Panc1 (cell line): ENCODE results near the gene RUSC1. TPM values are rescaled to one million over a fixed set of nuclear protein-coding genes. Genes with fewer than 3 reads are reported as not detected.
"Not testable (repeated sequence)": the region's sequence is repeated elsewhere in the genome, so short reads cannot be mapped to it uniquely, and the experiment has no call there.

Experiments
- ATAC-seq: fragments of 200-7000 bp; cut with Tn5 transposase; 2 replicates; pipeline ENCODE4 v1.9.1; 2020; ENCODE audit warnings: mild to moderate bottlenecking, moderate library complexity
- BruUV-seq: library from RNA; stranded (reverse); fragments of 400-500 nt; replicated peaks from 2 replicates; lab custom pipeline; 2021; lab: Mats Ljungman, UMichigan
- CTCF ChIA-PET: fragments of 300-600 bp; sonication (Branson Sonifier 250); formaldehyde crosslinking; loops from one replicate; lab custom pipeline; 2022; ENCODE audit warnings: antibody characterized with exemption; lab: Charles Lee
- POLR2A ChIA-PET: fragments of 300-600 bp; sonication (Branson Sonifier 250); formaldehyde crosslinking; loops from one replicate; lab custom pipeline; 2022; ENCODE audit warnings: antibody characterized with exemption; lab: Charles Lee
- DNase-seq: peaks from one replicate; pipeline ENCODE4 v3.0.0-alpha.2; 2010; ENCODE audit warnings: low read depth, low spot score
- H3K27ac ChIP-seq: 2 replicates; pipeline ENCODE4 v1.5.1; 2011; ENCODE audit warnings: mild to moderate bottlenecking, low read length, inconsistent platforms
- H3K27me3 ChIP-seq: fragments of 200-500 bp; sonication (Bioruptor generic); 2 replicates; pipeline ENCODE4 v1.6.0; 2014; ENCODE audit warnings: low read length, inconsistent platforms; ENCODE audit not compliant: control insufficient read depth, insufficient read depth
- H3K36me3 ChIP-seq: fragments of 200-500 bp; sonication (Bioruptor generic); 2 replicates; pipeline ENCODE4 v1.5.1; 2014; ENCODE audit warnings: inconsistent platforms, mild to moderate bottlenecking, low read length, moderate library complexity; ENCODE audit not compliant: control insufficient read depth, insufficient read depth
- H3K4me1 ChIP-seq: 2 replicates; pipeline ENCODE4 v1.5.1; 2011; ENCODE audit warnings: inconsistent platforms, mild to moderate bottlenecking, low read length, moderate library complexity; ENCODE audit not compliant: control insufficient read depth, insufficient read depth
- H3K4me3 ChIP-seq, 2 experiments: 2 replicates each; pipeline ENCODE4 v1.5.1; 2011 to 2012; ENCODE audit warnings: low read depth in 2 of 2, low read length in 2 of 2, mild to moderate bottlenecking in 2 of 2, inconsistent platforms in 1 of 2, moderate library complexity in 1 of 2
- H3K9me3 ChIP-seq: fragments of 200-500 bp; sonication (Bioruptor generic); 2 replicates; pipeline ENCODE4 v1.5.1; 2014; ENCODE audit warnings: low read depth, mild to moderate bottlenecking, inconsistent platforms, low read length, moderate library complexity; ENCODE audit not compliant: control insufficient read depth, insufficient read depth
- CTCF ChIP-seq: fragments of 450-650 bp; IDR thresholded peaks from 2 replicates; pipeline ENCODE4 v1.5.1; 2017; ENCODE audit warnings: mild to moderate bottlenecking
- POLR2AphosphoS5 ChIP-seq: IDR thresholded peaks from 2 replicates; pipeline ENCODE4 v1.6.1; 2012; ENCODE audit warnings: mild to moderate bottlenecking, low read depth, low read length, moderate library complexity
- REST ChIP-seq, 2 experiments: IDR thresholded peaks; 2 replicates each; pipeline ENCODE4 v1.6.1; 2011 to 2012; ENCODE audit warnings: low read depth in 2 of 2, control low read depth in 1 of 2, low read length in 1 of 2, mild to moderate bottlenecking in 1 of 2, moderate library complexity in 1 of 2; ENCODE audit not compliant: insufficient read depth in 1 of 2
- SIN3A ChIP-seq: IDR thresholded peaks from 2 replicates; pipeline ENCODE4 v1.6.1; 2012; ENCODE audit warnings: low read depth, mild to moderate bottlenecking, low read length, moderate library complexity, borderline replicate concordance; ENCODE audit not compliant: insufficient read depth
- TCF7L2 ChIP-seq: IDR thresholded peaks from 2 replicates; pipeline ENCODE4 v1.6.1; 2011; ENCODE audit warnings: mild to moderate bottlenecking, low read depth, low read length, inconsistent platforms
- in situ Hi-C: cut with HindIII; loops from 2 replicates; pipeline ENCODE4 v1.10.0; 2016; ENCODE audit warnings: low sequenced_read_pairs, low pct_unique_long_range_greater_than_20kb
- intact Hi-C: fragments of 100-400 bp; cut with micrococcal nuclease; formaldehyde crosslinking; loops from one replicate; pipeline ENCODE4 v1.10.0; 2022; ENCODE audit not compliant: unreplicated experiment
- total RNA-seq: library from RNA; stranded (reverse); gene quantifications from one replicate; pipeline ENCODE4 v1.2.1, GENCODE V29; 2021; ENCODE audit not compliant: unreplicated experiment

RUSC1 gene
- total RNA-seq, 1 experiment from 2014 or later, result 77.9 TPM

GRCh38 chr1:155326631-155327037, 5.9 kb downstream of the RUSC1 start:
- Histone ChIP-seq H3K27me3 (no peaks in the 10 kb centered on the region), H3K4me3 (no peak overlapping the region), H3K36me3 (no peaks in the 10 kb centered on the region; the same call in none of the 2 replicates), H3K9me3 (no peaks in the 10 kb centered on the region), H3K4me1 (peaks cover 30% of the 10 kb centered on the region), H3K27ac (no peak overlapping the region)
- DNase-seq (no peak), ATAC-seq (no peak)
- intact Hi-C loops (no loop called here), in situ Hi-C loops (no loop called here)
- CTCF ChIA-PET, result no interaction called here
- POLR2A ChIA-PET, result interaction anchor here (0.5 kb wide), 1 partner anchor 223 kb away, joined by 3 read pairs; no protein-coding TSS in a partner anchor
- BruUV-seq, result no TSS peak
- no peak for TF ChIP-seq TCF7L2
- no peak for TF ChIP-seq POLR2AphosphoS5
- no peak for TF ChIP-seq REST (IDR thresholded peaks at IDR 0.05; ENCODE audit: insufficient read depth in 1 of 2, low read depth in 2 of 2, low read length in 1 of 2)
- TF ChIP-seq SIN3A, result no peak
- no peak for TF ChIP-seq CTCF

GRCh38 chr1:155327981-155328380, 7.3 kb downstream of the RUSC1 start:
- DNase-seq (no peak), ATAC-seq (no peak)
- H3K4me1 ChIP-seq, result peaks cover 20% of the 10 kb centered on the region
- ChIA-PET CTCF (interaction anchor here (0.5 to 0.7 kb wide), 2 partner anchors 78 to 121 kb away, joined by 3 to 6 read pairs; no protein-coding TSS in a partner anchor), POLR2A (interaction anchor here (0.7 kb wide), 1 partner anchor 322 kb away, joined by 6 read pairs; no protein-coding TSS in a partner anchor)
- H3K36me3 ChIP-seq, result no peaks in the 10 kb centered on the region; the same call in none of the 2 replicates
- H3K27me3 ChIP-seq, result no peaks in the 10 kb centered on the region
- intact Hi-C loops (no loop called here), in situ Hi-C loops (no loop called here)
- no TSS peak for BruUV-seq
- no peak overlapping the region for H3K4me3 ChIP-seq
- no peak for TF ChIP-seq TCF7L2
- TF ChIP-seq POLR2AphosphoS5, result no peak
- no peak for TF ChIP-seq SIN3A
- no peak for TF ChIP-seq CTCF
- TF ChIP-seq REST (IDR thresholded peaks at IDR 0.05; ENCODE audit: insufficient read depth in 1 of 2, low read depth in 2 of 2, low read length in 1 of 2), result no peak
- H3K27ac ChIP-seq, result peak overlapping the region; percentile 0; the same call in 1 of the 2 replicates
- no peaks in the 10 kb centered on the region for H3K9me3 ChIP-seq

- CTCF ChIA-PET, result interaction anchor here (0.7 kb wide), 1 partner anchor 122 kb away, joined by 6 read pairs; no protein-coding TSS in a partner anchor
- POLR2A ChIA-PET, H3K27me3 ChIP-seq, H3K27ac ChIP-seq, in situ Hi-C loops, intact Hi-C loops, DNase-seq, ATAC-seq, H3K9me3 ChIP-seq, H3K4me3 ChIP-seq, BruUV-seq, H3K36me3 ChIP-seq: not testable (repeated sequence)
- H3K4me1 ChIP-seq, result peaks cover 20% of the 10 kb centered on the region
These were observed 8.2 kb downstream of the RUSC1 start for GRCh38 chr1:155328856-155329255.
